Astrocyte of the hippocampus (primary cell): ENCODE data around the gene TM2D3.

Source experiments
- DNase-seq: peaks from one replicate; pipeline ENCODE4 v3.0.0; 2011; ENCODE audit warnings: low read depth, low spot score

TM2D3 gene

DNA sequence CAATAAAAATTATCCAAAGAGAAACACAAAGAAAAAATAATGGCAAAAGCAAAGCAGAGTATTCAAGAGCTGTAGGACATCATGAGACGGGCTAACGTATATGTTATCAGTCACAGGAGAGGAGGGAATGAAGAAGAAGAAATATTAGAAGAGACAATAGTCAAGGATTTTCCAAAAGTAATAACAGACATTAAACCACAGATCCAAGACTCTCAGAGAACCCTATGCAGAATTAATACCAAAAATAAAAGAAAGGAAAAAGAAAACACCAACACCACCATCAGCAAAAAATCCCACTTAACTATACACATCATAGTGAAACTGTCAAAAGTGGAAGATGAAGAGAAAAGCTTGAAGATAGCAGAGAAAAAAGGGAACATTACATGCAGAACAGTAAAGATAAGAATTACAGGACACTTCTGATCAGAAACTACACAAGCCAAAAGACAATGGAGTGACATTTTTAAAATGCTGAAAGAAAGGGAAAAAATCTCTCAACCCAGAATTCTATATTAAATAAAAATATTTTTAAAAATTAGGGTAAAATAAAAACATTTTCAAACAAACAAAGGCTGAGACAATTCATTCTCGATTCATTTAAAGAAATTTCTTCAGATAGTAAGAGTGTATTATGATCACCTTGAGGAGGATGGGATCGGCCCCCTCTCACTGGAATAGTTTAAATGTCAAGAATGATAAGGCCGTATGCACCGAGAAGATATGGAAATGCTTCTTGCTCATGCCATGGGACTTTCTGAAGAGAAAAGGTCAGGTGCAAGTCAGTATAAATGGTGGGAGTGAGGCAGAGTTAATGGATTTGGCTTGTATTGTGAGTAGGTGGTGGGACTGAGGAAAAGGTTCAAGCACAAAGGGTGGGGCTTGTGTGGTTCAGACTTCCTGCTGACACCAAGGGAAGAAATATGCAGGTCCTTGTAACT lies 28.5 kb downstream of the TM2D3 start:
- no peak for DNase-seq

DNA sequence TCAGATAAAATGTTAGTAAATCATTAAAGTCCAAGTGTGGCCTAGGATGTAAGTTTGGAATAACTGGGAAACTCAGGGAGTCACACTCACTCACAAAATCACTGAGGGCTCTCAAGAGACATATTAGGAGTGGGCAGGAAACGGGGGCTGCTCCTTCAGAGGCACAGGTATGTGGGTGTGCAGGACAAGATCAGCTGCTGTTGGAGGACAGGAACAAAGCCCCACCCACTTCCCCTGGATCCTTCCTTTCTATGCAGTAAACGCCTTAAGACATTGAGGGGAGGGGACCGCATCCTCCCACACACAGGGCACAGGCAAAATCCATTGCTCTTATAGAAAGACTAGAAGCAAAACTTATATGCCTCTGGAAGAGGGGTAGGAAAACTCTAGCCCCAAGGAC lies 30.2 kb downstream of the TM2D3 start:
- no peak for DNase-seq

DNA sequence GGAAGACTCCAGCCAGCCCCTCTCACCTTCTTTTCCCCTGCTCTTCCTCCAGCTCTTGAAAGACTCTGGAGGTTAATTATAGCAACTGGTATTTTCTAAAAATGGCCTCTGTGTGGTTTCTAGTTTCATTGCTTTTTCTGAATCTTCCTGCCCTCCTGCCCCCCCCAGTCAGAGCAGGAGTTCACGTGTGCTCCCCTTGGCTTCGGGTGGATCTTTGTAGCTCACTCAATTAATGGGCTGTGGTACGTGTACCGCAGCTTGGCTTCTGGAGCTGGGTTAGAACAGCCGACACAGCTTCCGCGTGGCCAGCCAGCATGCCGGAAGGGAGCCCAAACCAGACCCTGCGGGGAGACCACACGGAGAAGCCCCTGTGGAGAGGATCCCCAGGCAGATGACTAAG lies 31.5 kb downstream of the TM2D3 start:
- DNase-seq, result no peak

DNA sequence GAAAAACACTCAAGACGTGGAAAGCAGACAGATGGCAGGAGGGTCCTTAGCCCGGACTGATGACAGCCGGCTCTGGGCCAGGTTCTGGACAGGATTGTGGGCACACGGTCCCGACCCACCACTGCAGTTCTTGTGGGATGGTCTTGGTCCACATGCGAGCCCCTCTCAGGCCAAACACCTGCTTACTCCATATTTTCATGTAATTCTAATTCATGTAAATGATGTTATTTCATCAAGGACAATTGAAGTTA lies 32.6 kb downstream of the TM2D3 start:
- DNase-seq, result no peak

DNA sequence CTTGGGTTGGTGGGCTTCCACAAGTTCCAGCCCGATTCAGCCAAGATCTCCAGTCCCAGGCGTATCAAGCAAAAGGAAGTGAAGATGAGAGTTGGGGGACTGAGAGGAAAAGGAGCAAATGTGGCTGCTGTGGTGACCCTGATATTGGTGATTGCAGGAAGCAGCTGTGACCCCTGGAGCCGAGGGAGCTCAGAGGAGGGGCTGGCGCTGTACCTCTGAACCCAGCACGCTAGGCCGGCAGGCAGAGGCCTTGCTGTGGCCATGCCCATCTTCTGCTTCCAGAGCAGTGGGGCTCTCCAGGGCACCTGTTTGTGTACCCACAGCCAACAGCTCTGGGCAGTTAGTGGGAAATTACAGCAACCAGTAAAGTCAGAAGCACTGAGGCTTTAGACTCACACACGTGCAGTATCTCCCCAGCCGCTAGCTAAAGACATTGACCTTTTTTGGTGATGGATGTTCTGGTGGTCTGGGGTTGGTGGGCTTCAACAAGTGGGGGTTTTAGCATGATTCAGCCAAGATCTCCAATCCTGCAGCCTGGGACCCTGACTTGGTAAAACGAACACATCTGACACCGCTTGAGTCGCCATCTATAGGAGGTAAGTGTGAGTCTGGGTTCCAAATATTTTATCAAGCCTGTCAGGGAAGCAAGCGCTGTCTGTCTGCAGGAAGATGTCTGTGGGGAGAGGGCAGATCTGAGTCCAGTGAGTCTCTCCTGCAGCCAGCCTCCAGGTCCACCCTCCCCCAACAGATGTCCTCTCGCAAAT lies 33.1 kb downstream of the TM2D3 start:
- no peak for DNase-seq

DNA sequence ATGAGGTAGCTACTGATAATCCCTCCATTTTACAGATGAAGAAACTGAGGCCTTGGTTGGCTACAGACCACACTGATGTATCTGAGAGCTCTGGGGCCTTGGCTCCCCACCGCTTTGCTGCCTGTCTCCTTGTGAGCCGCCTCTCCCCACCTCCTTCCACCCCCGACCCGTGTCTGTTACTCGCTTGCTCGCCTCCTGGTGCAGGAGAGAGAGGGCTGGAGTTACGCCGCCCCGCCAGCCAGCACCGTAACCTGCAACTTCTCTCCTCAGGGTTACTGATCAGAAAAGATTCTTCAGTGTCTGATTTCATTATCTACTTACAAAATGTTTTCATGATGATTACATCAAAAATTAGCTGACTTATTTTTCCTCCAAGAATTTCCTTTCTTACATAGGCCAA lies 34.1 kb downstream of the TM2D3 start:
- no peak for DNase-seq

DNA sequence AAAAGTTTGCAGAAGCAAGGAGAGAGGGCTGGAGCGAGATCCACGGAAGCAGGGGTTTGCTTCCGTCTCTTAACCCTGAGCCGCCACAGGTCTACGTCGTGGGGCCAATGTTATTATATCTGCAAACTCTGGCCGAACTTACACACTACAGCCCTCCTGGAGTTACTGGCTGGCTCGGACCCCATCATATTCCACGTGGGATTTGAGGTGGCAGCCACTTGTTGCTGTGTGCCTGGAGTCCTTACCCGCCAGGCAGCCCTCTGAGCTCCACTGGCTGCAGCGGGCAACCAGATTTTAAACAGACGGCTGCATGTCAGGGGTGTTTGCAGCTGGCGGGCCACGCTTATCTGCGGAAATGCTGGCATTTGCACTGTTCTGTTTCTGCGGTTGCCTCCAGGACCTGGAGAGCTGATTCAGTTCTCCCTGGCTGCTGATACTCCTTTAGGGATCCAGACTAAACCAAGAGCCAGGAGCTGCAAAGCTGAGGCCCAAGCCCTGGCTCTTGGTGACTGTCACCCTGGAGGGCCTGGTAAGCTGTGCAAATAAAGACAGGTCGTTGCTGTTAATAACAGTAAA lies 34.7 kb downstream of the TM2D3 start:
- no peak for DNase-seq

DNA sequence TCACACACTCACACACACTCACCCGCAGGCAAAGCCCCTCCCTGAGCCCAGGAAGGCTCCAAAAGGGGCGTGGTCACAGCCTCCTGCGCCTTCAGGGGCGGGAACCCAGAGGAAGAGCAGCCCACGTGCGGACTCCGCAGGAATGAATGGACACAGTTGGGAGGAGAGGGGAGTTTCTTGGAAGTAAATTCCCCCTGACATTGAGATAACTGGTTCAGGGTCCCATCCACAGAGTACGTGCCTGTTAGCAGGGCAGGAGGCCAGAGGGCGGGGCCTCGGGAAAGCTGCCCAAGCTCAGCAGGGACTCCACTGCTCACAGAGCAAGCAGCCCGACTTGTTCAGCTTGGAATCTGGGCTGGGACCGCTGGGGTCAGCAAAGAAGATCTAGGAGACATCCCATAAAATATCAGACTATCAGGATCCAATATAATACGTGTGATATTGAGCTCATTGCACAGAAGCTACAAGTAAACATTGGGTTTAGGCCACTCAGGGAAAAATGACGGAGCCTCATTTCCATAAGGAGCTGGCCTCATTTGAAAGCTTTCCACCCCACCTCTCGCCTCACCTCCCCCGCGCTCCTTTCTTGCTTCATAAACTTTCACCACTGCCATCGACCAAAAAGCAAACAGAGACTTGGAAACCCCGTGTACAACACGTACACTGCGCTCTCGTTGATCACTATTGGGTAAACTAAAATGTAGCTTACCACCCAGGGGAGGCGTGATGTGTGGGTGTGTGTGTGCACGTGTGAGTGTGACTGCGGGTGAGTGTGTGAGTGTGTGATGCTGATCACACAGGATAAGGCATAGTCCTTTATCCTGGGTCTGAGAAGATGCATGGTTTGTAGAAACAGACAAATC lies 36.0 kb downstream of the TM2D3 start:
- peak; percentile 74 for DNase-seq

DNA sequence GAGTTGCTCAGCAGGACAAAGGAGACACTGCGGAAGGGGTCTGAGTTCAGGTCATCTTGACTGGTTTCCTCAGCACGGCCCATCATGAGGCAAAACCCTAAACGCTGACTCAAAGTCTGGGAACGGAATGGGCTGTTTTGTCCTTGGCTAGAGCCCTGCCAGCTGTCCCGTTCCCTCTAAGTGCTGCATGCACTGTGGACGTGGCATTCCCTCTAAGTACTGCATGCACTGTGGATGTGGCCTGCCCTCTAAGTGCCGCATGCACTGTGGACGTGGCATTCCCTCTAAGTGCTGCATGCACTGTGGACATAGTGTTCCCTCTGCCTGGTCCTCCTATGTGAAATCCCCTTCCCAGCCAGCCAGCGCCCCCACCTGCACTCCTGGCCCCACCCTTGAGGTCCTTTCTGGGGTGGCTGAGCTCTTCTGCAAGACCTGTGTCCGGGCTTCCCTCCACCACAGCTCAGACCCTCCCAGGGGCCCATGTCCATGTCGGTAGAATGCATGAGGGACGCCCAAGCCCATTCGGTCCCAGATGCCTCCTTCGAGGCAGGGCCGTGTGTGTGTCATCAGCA lies 36.7 kb downstream of the TM2D3 start:
- DNase-seq, result no peak

DNA sequence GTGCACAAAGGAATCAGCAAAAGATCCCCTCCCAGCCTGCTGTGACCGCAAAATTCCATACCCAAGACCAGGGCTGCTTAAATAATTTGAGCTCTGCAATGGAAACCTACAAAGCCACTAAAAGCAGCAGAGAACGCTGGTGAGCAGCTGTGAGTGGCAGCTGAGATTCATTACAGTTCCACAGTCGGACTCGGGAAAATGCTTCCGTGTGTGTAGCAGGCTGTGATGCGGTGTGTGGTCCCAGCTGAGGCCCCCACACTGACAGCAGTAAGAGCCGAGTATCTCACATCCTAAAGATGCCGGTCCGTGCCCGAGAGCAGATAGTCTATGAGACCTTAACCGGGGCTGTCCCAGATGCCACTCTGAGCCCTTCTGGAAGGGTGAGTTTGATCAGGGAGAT lies 37.4 kb downstream of the TM2D3 start:
- no peak for DNase-seq

DNA sequence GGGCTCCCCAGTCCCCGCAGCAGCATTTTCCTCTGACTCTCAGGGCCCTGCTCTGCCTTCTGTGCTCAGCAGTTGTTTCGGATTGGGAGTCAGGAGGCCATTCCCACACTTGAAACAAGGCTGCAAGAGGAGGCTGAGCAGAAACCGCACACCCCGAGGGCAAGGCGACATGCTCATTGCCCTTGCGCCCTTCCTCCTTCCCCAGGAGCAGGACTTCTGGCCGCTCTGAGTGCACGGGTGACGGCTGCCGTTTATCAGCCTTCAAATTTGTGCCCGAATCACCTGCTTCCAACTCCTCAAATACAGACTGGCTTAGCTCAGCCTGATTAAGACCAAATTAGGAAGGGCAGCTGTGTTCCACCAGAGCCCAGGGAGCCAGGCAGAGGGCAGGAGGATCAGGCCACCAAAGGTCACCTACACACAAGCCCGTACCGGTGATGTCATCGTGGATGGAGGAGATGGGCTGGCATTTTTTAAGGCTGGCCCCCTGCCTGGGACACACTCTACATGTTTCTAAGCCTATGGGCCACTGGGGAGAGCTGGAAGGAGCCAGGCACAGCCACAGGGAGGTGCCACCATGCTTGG lies 38.1 kb downstream of the TM2D3 start:
- no peak for DNase-seq

DNA sequence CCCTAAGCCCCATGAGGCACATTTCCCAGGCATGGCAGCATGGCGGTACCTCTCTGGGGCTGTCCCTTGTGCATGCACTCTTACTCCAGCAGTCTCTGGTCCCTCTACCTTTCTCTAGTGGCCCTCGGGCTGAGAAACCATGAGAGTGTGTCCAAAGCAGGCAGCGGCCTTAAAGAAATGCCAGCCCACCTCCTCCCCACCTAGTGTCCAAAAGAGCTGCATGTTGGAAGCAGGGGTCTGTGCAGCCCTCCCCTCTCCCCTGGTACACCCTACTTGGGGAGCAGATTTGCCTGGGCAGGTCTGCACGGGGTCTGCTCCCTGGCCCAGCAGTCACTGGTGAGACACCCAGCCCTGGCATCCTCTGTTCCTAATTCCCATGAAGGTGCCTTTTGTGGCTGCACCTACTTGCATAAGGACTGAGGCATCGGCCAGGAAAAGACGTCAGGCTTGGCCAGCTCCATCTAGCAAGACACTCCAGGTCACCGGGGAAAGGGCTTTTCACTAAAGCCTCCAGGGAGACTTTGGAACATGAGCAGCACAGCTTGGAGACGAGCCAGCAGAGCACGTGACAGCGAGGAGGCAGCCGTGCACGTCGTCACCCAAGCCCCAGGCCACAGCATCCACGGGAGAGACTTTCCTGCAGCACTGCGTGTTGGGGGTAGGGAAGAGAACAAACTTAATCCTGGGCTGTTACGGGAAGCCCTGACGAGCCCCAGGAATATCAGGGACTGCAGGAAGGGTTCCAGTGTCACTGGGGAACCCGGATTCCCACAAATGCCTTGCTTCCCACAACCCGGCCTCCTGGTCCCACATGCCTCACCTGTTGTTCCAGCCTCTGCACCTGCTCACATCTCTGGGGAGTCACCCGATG lies 38.8 kb downstream of the TM2D3 start:
- DNase-seq, result peak; percentile 51

DNA sequence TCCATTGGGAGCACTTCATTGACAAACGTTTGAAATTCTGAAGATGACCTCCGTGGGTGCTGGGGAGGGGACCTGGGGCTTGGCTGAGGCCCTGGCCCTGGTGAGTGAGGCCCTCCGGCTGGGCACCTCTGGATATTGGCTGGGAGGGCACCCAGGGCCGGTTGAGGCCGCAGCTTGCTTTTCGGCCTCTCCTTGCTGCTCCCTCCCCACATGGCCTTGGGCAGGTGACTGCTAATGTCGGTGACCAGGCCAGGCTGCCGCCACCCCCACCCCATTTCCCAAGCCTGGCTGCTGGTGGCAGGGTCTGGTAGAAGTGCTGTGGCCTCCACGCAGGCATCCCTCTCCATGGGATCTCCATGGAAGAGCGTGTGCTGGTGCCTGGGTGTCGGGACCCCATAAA lies 39.5 kb downstream of the TM2D3 start:
- DNase-seq, result no peak

DNA sequence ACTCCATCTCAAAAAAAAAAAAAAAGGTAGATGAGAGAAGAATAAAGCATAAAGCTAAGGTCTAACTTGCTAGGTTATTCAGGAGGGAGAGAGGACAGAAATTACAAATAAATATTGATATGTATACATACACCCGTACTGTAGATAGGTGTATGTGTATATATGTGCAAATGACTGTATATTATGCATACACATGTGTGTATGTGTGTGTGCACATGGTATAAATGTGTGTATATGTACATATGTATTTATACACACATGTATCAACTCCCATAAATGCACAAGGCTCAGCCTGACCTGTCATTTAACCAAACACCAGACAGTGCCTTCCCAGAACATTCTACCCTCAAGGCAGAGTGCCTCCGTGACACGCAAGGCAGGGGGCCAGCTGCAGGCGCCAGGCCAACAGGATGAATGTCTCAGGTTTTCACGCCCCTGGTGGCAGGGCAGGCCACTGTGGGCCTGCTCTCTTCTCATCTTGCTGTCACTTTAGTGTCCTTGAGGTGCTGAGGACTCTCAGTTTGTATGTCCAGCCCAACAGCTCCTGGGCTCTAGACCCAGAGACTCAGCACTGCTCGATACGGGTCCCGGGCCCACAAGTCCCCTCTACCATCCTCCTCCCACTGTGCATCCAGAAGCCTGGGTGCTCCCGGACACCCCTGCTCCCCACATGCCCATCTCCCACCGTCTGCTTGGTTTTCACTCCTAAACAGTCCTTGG lies 40.4 kb downstream of the TM2D3 start:
- no peak for DNase-seq

DNA sequence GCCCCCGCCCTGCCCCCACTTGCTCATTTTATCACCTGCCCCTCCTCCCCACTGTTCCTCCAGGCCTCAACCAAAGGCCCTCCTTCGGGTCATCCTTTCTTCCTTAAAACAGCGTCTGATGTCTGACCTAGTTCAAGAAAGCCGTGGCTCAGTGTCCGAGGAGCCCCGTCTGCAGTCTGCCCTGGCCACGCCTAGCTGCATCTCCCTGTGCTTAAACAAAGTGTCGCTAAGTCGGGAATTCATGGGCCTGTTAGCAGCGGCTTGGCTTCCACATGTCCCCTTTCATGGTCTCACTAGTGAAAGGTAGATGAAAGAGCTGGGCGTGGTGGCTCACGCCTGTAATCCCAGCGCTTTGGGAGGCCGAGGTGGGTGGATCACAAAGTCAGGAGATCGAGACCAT lies 41.2 kb downstream of the TM2D3 start:
- no peak for DNase-seq

DNA sequence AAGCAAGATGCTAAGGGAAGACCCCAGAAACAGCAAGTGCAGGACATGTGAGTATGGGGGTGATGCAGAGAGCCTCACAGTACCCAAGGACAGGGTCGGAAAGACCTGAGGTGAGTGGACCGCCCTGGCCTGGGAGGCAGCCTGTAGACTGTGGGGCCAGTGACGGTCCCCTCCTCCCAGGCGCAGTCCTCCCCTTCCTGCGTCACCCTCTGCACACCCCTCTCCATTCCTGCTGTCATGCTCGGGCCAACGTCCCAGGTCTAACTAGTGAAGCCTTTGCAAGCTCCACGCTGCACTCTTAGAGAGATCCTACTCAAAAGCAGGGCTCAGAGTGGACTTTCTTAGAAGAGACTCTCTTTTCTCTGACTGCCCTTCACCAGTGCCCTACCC lies 41.6 kb downstream of the TM2D3 start:
- DNase-seq, result no peak

DNA sequence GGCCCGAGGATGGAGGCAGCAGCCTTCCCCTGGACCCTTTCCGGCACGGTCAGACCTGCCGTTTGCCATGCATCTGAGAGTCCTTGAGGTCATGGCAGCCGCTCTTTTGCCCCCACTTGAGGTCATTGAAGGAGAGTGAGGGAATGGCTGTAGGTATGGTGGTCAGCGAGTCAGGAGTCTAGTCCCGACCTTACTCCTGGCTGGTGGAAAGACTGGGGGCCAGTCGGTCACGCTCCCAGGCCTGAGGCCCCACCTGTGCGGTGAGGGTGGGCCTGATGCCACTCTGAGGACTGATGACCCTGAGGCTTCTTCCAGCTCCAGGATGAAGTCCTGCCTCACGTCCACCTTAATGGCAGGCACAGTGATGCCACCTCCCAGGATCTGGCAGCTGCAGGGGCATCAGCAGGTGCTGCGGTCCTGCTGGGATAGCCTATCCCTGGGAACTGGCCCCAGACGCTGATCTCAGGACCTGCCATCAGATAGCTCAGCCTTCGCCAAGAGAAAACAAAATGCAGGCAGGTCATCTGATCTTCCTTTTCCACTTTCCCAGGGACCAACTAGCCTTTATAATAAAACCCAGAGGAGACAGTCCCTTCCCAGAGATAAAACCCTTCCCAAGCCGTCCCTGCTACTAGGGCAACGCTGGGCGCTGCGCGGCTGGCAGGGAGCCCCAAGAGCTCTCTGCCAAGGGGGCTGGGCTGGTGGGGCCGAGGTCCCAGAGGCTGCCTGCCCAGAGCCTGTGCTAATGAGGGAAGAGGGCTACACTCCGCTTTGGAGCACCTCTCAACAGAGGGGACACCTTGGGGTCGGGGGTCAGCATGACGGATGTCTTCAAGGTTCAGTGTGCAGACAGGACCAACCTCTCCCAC lies 42.2 kb downstream of the TM2D3 start:
- DNase-seq, result no peak

DNA sequence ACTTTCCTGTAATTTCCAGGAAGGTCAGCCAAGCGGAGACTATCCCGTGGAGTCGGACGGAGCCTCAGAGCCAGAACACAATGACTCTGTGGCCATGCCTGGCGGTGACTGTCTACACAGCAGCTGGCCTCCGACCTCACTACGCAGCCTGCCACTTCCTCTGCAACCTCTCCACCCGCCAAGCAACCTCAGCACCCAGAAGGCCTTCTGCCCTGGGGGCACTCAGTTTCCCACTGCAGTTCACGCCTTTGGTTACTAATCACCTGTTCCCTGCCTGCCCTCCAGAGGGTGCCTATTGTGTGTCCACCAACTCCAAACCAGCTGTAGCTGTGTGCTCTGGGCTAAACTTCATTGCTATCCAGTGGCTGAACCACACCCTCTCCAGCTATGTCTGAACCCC lies 44.0 kb downstream of the TM2D3 start:
- DNase-seq, result no peak

DNA sequence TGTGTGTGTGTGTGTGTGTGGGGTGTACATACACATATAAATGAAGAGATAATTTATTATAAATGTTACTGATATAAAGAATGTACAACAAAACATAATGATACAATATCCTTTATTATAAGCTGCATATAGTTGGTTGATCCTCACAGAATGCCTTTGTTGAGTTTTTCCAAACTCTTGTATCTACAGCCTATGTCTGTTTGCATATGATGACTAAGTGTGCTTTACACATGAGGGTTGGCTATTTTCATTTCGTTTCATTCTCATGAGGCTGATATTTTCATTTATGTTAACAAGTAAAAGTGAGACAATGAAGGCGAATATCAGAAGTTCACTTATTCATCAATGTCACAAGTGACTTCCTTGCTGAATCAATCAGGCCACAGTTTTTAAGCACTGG lies 45.1 kb downstream of the TM2D3 start:
- DNase-seq, result no peak
